Nephron (organoid): ENCODE data around the gene RNF130.

Experiments used
- H3K27ac Mint-ChIP-seq, 3 experiments: 2 replicates each; pipeline ENCODE4 v1.8.0; 2020; ENCODE audit warnings: mixed read lengths in 3 of 3, mild to moderate bottlenecking in 2 of 3, moderate library complexity in 1 of 3
- H3K27me3 Mint-ChIP-seq: 2 replicates; pipeline ENCODE4 v1.8.0; 2021; ENCODE audit warnings: low read depth, mild to moderate bottlenecking, moderate library complexity, mixed read lengths
- H3K36me3 Mint-ChIP-seq: 2 replicates; pipeline ENCODE4 v1.8.0; 2020; ENCODE audit warnings: low read depth, mixed read lengths
- H3K4me1 Mint-ChIP-seq: 2 replicates; pipeline ENCODE4 v1.8.0; 2020; ENCODE audit warnings: mixed read lengths
- H3K4me3 Mint-ChIP-seq, 3 experiments: 2 replicates each; pipeline ENCODE4 v1.8.0; 2020; ENCODE audit warnings: mild to moderate bottlenecking in 3 of 3, mixed read lengths in 3 of 3, moderate library complexity in 2 of 3
- H3K9me3 Mint-ChIP-seq: 2 replicates; pipeline ENCODE4 v1.8.0; 2020; ENCODE audit warnings: mixed read lengths
- TF ChIP-seq, protein P1 (sequence below), 3 experiments: fragments of 200-600 bp; sonication (generic); IDR thresholded peaks; one replicate each; pipeline ENCODE4 v1.5.0; 2021; ENCODE audit warnings: antibody characterized with exemption in 3 of 3; ENCODE audit not compliant: unreplicated experiment in 3 of 3

Gene RNF130

DNA sequence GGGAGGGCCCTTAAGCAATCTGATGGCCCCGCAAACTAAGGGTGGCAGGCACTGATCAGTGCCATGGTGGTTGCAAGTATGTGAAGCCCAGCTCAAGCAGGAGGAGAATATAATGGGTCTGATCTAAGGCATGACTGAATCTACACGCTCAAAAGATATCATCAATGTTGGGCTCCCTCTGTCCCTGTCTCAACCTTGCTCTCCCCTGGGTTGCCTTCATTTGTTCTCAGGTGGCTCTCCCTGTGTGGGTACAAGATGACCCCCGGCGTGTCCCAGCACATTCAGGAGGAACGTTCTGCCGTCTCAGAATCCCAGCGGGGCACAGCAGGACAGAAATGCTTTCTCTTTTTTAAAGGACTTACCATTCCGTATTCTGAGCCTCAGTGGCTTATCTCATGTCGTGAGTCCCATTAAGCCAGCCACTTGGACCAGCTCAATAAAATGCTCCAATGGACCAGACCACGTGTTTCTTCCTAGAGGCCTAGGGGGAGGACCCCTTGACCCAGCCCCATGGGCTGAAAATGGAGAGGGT is 12.0 kb upstream of the RNF130 start:
- Mint-ChIP-seq H3K27me3 (peaks cover 10% of the 10 kb centered on the region), H3K27ac (peak overlapping the region in 1 of 3 experiments; percentile 24), H3K9me3 (no peaks in the 10 kb centered on the region), H3K36me3 (no peaks in the 10 kb centered on the region), H3K4me1 (peaks cover 6% of the 10 kb centered on the region), H3K4me3 (no peak overlapping the region)
- TF ChIP-seq, protein P1, sequence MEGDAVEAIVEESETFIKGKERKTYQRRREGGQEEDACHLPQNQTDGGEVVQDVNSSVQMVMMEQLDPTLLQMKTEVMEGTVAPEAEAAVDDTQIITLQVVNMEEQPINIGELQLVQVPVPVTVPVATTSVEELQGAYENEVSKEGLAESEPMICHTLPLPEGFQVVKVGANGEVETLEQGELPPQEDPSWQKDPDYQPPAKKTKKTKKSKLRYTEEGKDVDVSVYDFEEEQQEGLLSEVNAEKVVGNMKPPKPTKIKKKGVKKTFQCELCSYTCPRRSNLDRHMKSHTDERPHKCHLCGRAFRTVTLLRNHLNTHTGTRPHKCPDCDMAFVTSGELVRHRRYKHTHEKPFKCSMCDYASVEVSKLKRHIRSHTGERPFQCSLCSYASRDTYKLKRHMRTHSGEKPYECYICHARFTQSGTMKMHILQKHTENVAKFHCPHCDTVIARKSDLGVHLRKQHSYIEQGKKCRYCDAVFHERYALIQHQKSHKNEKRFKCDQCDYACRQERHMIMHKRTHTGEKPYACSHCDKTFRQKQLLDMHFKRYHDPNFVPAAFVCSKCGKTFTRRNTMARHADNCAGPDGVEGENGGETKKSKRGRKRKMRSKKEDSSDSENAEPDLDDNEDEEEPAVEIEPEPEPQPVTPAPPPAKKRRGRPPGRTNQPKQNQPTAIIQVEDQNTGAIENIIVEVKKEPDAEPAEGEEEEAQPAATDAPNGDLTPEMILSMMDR (IDR thresholded peaks at IDR 0.05; ENCODE audit: unreplicated experiment in 3 of 3) = no peak

- TF ChIP-seq, protein P1 (IDR thresholded peaks at IDR 0.05; ENCODE audit: unreplicated experiment in 3 of 3) = no peak
- H3K36me3 Mint-ChIP-seq = no peaks in the 10 kb centered on the region
- peak overlapping the region in 1 of 3 experiments; percentile 24 for H3K27ac Mint-ChIP-seq
- no peaks in the 10 kb centered on the region for H3K9me3 Mint-ChIP-seq
- H3K27me3 Mint-ChIP-seq = peaks cover 10% of the 10 kb centered on the region
- no peak overlapping the region for H3K4me3 Mint-ChIP-seq
- peaks cover 6% of the 10 kb centered on the region for H3K4me1 Mint-ChIP-seq
Observed at GRCh38 chr5:180082633-180083420, 11.3 kb upstream of the RNF130 start.

- no peaks in the 10 kb centered on the region for H3K9me3 Mint-ChIP-seq
- no peak overlapping the region for H3K27ac Mint-ChIP-seq
- no peak overlapping the region for H3K4me3 Mint-ChIP-seq
- H3K36me3 Mint-ChIP-seq = no peaks in the 10 kb centered on the region
- H3K27me3 Mint-ChIP-seq = peaks cover 10% of the 10 kb centered on the region
- TF ChIP-seq, protein P1 (IDR thresholded peaks at IDR 0.05; ENCODE audit: unreplicated experiment in 3 of 3) = no peak
- peaks cover 6% of the 10 kb centered on the region for H3K4me1 Mint-ChIP-seq
Observed at GRCh38 chr5:180081481-180081880, 9.9 kb upstream of the RNF130 start.

GRCh38 chr5:180080486-180081280 is 9.1 kb upstream of the RNF130 start:
- no peaks in the 10 kb centered on the region for H3K9me3 Mint-ChIP-seq
- H3K27me3 Mint-ChIP-seq = peaks cover 10% of the 10 kb centered on the region
- H3K27ac Mint-ChIP-seq = no peak overlapping the region
- H3K4me3 Mint-ChIP-seq = no peak overlapping the region
- TF ChIP-seq, protein P1 (IDR thresholded peaks at IDR 0.05; ENCODE audit: unreplicated experiment in 3 of 3) = no peak
- H3K4me1 Mint-ChIP-seq = peaks cover 6% of the 10 kb centered on the region
- H3K36me3 Mint-ChIP-seq = no peaks in the 10 kb centered on the region

- peaks cover 6% of the 10 kb centered on the region for H3K4me1 Mint-ChIP-seq
- no peak overlapping the region for H3K27ac Mint-ChIP-seq
- no peak overlapping the region for H3K4me3 Mint-ChIP-seq
- no peaks in the 10 kb centered on the region for H3K9me3 Mint-ChIP-seq
- H3K27me3 Mint-ChIP-seq = peaks cover 10% of the 10 kb centered on the region
- TF ChIP-seq, protein P1 (IDR thresholded peaks at IDR 0.05; ENCODE audit: unreplicated experiment in 3 of 3) = no peak
- H3K36me3 Mint-ChIP-seq = no peaks in the 10 kb centered on the region
Observed at GRCh38 chr5:180079702-180080466, 8.3 kb upstream of the RNF130 start.
